NCI-H146 (cell line): Measurements from ENCODE around the gene HLA-DQA1.
A peak's percentile ranks its signal among the peaks of the same experiment; 100 is the strongest.
"Not testable (repeated sequence)": the region's sequence is repeated elsewhere in the genome, so short reads cannot be mapped to it uniquely, and the experiment has no call there.

Source experiments
- DNase-seq: peaks from one replicate; lab custom pipeline; 2025; lab: John Stamatoyannopoulos, UW

The HLA-DQA1 gene

DNA sequence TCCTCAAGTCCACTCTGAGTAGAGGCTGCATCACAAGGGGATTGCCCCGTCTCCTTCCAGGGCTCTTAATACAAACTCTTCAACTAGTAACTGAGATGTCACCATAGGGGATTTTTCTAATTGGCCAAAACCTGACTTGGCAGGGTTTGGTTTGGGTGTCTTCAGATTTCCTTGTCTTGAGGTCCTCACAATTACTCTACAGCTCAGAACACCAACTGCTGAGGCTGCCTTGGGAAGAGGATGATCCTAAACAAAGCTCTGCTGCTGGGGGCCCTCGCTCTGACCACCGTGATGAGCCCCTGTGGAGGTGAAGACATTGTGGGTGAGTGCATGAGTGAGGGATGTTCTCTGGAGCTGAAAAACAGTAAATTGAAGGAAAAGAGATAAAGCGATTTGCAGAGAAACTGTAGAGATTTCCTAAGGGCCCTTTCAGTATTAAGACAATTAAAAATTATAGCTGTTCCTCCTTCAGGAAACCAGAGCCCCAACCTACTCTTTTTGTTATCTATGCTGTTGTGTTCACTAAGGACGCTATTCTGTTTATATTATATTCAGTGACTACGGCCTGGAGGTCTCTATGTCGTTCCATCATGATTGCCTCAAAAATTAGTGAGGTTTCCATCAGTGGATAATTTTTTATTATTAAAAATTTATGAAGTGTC is at the start of gene HLA-DQA1:
Gene HLA-DQA1, plus strand, starts transcription at position 188 of the 662 bp plus-strand sequence. Its CDS starts 53 bp downstream, at position 241.
- DNase-seq, result no peak

DNA sequence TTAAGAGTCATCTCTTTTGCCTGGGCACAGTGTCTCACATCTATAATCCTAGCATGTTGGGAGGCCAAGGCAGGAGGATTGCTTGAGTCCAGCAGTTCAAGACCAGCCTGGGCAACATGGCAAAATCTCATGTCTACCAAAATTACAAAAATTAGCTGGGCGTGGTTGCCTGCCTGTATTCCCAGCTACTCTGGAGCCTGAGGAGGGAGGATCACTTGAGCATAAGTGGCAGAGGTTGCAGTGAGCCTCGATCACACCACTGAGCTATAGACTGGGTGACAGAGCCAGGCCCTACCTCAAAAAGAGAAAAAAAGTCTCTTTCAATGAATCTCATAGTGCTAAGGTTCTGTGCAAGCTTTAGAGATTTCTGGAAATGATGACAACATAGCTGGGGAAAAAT is 49.0 kb upstream of the HLA-DQA1 start:
- DNase-seq, result no peak

DNA sequence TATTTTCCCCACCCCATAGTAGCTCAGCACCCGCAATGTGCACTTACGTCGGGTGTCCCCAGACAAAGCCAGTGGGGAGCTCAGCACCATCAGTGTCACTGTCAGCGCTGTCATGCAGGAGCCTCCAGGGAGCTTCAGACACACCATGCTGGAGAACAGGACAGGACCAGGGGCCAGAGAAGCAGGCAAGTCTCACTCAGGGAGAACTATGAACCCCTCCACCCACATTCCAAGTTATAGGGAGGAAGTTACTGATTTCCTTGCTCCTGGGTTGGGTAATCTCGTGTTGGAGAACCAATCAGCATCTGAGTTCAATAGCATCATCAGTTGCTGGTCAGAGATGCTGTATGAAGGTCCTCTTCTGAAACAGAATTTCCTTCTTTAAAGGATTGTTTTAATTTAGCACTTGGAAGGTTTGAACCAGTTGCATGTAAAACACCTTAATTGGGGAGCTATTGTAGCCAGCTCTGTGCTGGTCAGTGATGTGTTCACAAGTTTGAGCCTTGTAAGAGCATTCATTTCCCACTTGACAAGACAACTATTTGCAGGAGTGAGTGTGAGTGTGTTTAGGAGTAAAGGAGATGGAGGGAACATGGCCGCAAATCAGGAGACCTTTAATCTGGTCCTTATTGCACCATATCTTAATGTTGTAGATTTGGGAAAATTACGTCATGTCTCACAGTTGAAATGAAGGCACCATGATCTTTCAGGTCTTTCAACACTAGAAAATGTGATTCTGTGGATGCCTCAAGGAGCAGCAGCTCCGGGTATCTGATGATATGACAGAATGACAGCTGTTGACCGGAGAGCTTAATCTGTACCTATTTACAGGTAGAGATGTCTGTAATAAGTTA is 47.4 kb upstream of the HLA-DQA1 start, which contains the start of gene HLA-DRB1:
Gene HLA-DRB1, minus strand, starts transcription at position 253 of the 854 bp plus-strand sequence. Its CDS starts 106 bp downstream, at position 147.
- no peak for DNase-seq

DNA sequence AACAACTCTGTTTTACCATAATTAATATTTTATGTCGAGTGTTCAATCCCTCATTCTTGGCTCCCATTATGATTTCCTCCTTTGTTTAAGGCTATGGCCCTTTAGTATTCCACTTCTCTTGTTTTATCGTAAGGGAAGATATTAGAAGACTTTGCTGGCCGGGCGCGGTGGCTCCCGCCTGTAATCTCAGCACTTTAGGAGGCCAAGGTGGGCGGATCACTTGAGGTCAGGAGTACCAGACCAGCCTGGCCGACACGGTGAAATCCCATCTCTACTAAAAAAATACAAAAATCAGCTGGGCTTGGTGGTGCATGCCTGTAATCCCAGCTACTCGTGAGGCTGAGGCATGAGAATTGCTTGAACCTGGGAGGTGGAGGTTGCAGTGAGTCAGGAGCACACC is 46.5 kb upstream of the HLA-DQA1 start:
- not testable (repeated sequence) for DNase-seq

DNA sequence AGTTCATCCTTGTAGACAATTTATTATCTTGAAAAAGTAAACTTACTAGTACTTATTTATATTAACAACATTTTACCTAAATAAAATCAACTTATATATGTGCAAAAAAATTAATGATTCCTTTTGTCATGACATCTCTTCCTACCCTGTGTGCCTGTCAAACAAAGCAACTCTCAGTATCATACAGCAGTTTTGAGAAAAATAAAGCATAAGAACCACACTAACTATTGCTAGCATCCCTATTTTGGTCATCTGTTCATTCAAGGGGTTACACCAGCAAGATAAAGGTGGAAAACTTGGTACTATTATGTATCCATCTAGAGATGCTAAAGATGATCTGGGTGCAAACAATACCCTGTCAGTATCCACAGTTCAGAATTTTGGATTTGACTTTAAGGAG is 40.2 kb upstream of the HLA-DQA1 start:
- no peak for DNase-seq

DNA sequence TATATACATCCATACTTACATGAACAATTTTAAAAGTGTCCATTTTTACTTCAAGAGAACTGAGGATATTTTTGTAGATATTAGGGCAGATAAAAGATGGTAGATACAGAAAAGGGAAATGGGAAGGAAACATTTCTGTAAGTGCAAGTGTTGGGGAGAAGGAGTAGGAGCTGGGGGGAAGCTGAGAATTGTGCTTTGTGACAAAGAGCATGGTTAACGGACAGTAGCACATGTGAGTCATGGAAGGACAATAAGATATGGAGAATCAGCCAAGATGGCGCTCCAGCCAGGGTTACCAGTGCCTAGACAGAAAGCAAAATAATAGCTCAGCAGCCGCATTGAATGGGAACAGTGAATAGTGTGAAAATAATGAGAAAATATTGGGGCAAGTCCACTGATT is 34.8 kb upstream of the HLA-DQA1 start:
- no peak for DNase-seq

DNA sequence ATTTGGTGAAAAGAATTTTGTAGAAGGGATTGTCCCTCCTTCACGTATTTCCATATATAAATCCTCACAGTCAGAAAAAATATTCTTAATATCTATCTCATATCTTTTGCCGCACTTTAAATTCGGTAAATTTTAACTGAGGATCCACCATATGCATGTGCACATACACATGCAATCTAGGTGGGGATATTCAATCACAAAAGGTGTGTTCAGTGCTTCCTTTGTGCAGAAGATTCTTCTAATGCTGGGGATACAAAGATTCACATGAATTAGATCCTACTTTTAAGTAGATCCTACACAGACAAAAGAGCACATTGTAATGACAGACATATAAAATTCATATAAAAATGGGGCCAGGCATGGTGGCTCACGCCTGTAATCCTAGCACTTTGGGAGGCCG is 34.0 kb upstream of the HLA-DQA1 start:
- DNase-seq, result no peak

DNA sequence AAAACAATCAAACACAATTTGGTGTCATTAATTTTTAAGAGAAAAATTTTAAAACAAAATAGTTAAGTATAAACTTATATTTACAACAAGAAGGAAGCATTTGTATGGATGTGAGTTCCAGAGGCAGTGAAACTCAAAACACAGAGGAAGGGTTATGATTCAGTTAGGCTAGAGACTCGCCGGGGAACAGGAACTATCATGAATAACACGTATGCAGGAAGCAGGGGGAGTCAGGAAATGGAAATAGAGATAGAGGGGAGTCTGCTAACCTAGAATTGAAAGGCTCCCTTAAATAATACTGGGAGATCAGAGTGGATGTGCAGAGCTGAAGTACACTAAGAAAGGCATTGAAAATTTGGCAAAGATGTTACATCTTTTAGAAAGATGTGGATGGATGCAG is 33.3 kb upstream of the HLA-DQA1 start:
- no peak for DNase-seq

DNA sequence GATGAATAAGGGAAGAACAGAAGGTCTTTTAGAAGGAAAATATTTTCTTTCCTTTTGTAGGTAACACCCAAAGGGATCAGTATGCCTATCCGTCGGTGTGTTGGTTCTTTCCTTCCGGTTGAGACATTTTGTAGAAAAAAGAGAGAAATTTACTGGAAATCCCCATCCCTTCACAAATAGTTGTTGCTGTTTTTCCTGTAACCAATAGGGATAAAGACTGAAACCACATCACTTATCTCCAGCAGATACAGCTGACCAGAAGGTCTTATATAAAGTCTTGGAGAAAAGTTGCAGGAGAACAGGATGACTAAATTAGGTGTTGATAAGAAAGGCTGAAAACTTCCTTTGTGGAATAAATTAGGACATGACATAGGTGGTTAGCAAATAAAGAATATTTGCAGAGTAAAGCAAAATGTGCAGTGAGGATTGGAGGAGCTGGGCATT is 32.8 kb upstream of the HLA-DQA1 start:
- no peak for DNase-seq

DNA sequence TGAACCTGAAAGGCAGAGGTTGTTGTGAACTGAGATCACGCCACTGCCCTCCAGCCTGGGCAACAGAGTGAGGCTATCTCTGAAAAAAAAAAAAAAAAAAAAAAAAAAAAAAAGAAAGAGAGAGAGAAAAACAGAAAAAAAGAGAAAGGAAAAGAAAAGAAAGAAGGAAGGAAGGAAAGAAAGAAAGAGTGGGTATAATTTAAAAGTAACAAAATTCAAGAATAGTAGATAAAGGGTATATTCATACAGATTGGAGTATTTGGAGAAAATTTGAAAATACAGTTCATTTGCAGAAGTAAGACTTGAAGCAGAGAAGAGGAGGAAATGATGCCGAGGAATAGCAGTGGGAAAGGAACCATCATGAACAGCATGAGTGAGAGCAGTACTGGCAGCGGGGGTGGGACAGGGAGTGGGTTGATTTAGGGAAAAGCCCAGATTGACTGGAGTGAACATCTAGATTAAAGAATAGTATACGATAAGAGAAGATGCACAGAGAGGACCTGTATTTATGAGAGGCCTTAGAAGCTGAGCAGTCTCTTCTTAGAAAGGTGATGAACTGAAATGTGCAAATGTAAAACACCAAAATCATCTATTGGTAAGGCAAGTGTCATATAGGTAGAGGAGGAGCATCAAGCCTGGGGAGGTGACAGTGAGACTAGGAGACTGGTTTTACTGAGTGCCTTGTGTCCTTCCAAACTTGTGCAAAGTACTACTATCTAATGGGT is 29.8 kb upstream of the HLA-DQA1 start:
- no peak for DNase-seq

DNA sequence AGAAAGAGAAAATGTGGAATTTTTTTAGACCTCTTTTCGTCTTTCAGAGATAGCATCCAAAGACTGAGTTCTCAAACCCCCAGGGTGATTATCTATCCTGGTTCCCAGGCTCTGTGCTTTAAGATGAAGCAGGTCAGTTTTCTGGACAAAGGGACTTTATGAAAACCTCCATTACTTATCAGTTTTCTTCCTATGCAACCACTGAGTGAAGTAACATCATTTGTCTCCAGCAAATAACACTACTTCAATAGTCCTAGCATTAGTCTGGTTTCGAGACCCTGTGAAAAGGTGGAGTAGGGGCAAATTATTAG is 29.3 kb upstream of the HLA-DQA1 start:
- no peak for DNase-seq

DNA sequence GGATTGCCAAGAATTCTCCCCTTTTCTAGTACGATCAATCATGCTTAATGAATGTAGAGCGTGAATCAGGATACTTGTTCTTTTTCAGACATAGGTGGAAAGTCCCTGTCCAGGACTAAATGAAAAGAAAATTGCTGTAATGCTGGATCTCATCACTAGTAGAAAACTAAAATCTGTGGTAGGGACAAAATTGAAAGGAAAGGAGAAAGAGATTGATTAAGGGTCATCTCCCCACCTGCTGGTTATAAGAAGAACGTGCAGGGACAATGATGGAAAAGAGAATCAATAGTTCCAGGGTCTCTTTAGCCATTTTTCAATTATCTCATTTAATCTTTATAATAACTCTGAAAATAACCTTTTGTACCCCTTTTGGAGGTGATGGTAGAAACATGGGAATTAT is 28.8 kb upstream of the HLA-DQA1 start:
- no peak for DNase-seq

DNA sequence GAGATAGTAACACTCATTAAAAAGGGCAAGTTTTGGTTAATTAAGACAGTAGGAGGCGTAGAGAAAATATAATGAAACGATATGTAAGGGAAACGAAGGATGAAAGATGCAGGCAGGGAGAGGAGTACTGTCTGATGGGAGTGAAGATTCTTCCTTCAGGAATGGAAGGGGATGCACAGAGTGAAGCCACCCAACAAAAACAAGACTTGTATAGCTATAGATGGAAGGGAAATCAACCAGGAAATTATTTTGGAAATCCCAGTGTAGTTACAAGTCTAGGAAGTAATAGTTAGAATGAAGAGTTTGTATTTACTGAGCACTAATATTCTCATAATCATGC is 27.8 kb upstream of the HLA-DQA1 start:
- DNase-seq, result no peak

DNA sequence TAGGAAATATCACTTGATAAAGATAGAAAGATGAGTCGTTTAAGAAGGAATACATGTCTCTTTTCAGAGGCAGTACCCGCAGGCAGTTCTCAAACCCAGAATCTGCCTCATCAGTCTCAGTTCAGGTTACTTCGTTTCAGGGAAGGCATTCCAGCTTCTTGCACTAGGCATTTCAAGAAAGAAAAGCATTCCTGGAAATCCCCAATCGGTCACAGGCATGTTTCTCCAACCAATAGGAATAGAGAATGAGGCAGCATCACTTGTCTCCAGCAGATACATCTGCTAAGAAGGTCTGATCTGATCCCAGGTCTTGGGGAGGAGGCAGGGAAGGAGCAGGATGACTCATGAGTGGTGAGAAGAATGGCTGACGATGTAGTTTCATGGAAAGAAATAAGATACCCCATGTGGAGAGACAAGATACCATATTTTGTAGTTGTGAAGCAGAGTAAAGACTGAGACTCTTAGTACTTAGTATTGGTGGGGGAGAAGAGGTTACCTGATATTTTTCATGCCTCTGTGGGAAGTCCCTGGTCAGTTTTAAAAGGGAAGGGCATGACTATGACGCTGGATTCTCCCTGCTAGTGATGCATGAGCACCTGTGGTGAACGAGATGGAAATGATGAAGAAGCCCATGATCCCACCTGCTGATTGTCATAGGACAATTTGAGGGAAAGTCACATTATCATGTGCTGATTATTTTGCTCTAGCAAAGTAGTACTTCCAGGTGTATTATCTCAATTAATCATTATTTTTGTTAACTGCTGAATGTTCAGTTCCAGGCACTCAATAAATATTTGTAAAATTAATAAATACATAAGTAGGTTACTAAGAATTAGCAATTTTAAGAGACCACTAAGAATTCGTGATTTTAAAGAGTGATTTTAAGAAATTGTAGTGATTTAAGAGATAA is 27.2 kb upstream of the HLA-DQA1 start:
- peak; percentile 0 for DNase-seq

DNA sequence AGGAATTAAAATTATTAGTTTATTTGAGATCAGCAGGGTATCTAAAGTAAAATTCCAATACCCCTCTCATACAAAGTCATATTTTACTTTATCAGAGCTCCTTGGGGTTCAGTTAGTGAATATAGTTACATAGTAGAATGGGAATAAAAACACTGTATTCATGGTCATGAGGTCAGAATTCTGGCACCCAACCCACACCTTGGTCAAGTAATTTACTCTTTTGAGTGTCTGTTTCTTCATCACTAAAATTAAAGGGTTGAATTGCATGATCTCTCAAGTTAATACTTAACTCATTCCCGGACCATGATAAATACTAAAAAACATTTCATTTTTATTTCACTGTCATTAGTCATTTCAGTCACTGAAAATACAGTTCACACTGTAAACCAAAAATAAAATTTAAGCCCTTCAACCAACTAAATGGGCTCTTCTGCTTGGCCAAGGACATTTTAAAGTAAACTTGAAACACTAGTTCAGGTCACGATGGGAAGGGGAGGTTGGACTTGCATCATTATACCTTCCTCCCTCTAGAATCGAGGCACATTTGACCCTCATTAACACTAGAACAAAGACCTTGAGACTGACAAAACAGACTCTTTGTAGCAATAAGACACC is 26.4 kb upstream of the HLA-DQA1 start:
- no peak for DNase-seq

DNA sequence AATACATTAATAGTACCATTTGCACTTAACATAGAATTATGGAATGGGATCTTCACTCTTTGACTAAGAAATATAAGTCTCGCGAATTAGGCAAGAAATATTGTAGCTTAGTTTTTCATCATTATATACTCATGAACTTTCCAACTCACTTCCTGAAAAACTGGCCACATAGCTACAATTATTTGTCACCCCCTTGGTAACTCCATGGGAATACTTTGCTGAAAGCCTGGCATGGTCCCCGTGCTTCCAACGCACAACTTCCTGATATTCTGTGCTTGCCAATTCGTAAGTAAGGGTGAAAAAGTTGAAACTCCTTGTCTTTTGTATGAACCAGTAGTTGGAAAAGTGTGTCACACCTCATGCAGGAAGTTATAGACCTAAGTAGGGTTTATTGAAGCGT is 23.7 kb upstream of the HLA-DQA1 start:
- DNase-seq, result no peak

DNA sequence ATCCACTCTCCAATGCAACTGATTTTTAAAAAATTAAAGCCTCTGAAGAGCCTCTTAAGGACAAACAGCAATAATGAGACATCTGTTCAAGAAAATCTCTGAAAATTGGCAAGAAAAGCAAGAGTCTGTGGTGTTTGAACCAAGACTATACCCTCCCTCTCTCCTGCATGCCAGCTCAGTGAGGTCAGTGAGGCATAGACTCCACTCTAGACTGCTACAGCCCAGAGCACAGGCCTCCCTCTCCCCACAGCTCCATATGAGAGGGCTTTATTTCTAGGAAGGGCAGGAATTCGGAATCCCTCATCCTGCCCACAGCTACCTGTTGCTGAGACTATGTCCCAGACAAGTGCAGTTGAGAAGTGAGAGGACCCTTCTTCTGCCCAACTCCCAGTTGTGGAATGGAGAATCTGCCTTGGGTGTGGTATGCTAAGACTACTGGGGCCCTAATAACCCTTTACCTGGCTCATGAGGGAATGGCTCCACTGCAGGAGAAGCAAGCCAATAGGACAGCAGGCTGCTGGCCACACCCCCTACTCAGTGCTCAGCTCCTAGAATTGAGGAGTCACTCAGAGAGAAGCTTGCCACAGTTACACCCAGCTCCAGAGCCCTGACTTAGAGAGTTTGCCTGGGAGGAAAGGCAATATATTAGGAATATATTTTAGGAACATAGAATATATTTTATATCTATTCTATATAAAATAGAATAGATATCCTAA is 22.7 kb upstream of the HLA-DQA1 start:
- no peak for DNase-seq

DNA sequence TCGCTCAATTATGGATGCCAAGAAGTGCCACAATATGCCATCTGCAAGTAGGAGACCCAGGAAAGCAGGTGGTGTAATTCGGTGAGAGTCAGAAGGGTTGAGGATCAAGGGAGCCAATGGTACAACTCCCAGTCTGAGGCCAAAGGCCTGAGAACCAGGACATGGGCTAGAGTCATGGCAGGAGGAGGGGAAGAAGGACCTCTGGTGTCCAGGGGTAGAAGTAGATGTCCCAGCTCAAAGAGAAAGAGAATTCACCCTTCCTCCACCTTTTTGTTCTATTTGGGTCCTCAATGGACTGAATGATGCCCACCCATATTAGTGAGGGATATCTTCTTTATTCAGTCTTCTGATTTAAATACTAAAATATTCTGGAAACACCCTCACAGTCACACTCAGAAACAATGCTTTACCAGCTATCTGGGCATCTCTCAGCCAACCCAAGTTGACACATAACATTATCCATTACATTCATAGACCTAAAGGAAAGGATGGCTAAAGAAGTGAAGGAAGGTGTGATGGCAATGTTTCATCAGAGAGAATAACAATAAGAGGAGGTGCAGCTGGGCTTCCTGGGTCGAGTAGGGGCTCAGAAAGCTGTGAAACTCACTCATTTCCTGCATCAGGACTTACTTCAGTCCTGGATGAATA is 21.2 kb upstream of the HLA-DQA1 start:
- no peak for DNase-seq

DNA sequence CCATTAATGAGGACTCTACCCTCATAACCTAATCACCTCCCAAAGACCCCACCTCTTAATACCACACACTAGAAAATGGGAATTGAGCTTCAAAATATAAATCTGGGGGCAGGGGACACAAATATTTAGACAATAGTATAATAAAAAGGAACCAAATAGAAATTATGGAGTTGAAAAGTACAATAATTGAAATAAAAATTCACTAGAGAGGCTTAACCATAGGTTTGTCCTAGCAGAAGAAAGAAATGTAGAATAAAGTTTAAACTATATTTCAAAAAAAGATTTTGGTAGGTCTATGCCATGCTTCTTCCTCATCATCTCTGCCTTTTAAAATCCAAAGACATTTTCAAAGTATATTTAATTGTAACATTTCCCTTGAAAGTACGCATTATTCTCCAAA is 19.5 kb upstream of the HLA-DQA1 start:
- no peak for DNase-seq

DNA sequence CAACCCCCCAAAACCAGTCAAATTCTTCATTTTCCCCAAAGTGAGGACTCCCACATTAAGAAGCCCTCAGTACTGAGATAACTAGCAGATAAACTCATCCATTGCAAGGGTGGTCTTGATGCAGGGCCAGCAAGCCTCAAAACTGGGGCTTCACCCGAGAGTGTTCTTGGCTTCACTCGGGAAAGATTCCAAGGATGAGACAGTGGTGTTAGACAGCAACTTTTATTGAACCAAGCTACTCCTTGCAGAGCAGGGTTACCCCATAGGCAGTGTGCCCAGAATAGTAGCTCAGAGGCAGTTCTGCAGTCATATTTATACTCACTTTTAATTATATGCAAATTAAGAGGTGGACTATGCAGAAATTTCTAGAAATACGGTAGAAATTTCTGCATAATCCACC is 15.8 kb upstream of the HLA-DQA1 start:
- DNase-seq, result no peak
